Neutrophil (primary cell): ENCODE measurements around the gene SNAI3.

Experiments
- H3K27ac ChIP-seq: fragments of 200-600 bp; sonication (generic); 2 replicates; pipeline ENCODE4 v1.5.1; 2016; ENCODE audit warnings: mild to moderate bottlenecking, moderate library complexity
- H3K27me3 ChIP-seq: fragments of 200-600 bp; sonication (generic); 2 replicates; pipeline ENCODE4 v1.6.0; 2016; ENCODE audit warnings: mild to moderate bottlenecking
- H3K36me3 ChIP-seq: fragments of 200-600 bp; sonication (generic); 2 replicates; pipeline ENCODE4 v1.5.1; 2017
- H3K4me1 ChIP-seq, 2 experiments: fragments of 200-600 bp in 1 of 2; sonication (generic) in 1 of 2; 1 replicate in 1 of 2; 2 replicates in 1 of 2; pipeline versions ENCODE4 v1.5.1 to v1.6.1; 2013 to 2016; ENCODE audit warnings: low read depth in 1 of 2, low read length in 1 of 2, mild to moderate bottlenecking in 1 of 2, moderate library complexity in 1 of 2; ENCODE audit not compliant: control insufficient read depth in 1 of 2, insufficient read depth in 1 of 2
- H3K4me3 ChIP-seq, 2 experiments: fragments of 200-600 bp in 1 of 2; sonication (generic) in 1 of 2; 1 replicate in 1 of 2; 2 replicates in 1 of 2; pipeline ENCODE4 v1.5.1; 2013 to 2016; ENCODE audit warnings: low read depth in 1 of 2, low read length in 1 of 2, mild to moderate bottlenecking in 1 of 2, moderate library complexity in 1 of 2
- H3K9me3 ChIP-seq: fragments of 200-600 bp; sonication (generic); 2 replicates; pipeline ENCODE4 v1.5.1; 2016
- TF ChIP-seq, protein P1 (sequence below): fragments of 200-600 bp; sonication (generic); IDR thresholded peaks from 2 replicates; pipeline ENCODE4 v1.5.1; 2016; ENCODE audit warnings: antibody characterized with exemption

Gene SNAI3

DNA sequence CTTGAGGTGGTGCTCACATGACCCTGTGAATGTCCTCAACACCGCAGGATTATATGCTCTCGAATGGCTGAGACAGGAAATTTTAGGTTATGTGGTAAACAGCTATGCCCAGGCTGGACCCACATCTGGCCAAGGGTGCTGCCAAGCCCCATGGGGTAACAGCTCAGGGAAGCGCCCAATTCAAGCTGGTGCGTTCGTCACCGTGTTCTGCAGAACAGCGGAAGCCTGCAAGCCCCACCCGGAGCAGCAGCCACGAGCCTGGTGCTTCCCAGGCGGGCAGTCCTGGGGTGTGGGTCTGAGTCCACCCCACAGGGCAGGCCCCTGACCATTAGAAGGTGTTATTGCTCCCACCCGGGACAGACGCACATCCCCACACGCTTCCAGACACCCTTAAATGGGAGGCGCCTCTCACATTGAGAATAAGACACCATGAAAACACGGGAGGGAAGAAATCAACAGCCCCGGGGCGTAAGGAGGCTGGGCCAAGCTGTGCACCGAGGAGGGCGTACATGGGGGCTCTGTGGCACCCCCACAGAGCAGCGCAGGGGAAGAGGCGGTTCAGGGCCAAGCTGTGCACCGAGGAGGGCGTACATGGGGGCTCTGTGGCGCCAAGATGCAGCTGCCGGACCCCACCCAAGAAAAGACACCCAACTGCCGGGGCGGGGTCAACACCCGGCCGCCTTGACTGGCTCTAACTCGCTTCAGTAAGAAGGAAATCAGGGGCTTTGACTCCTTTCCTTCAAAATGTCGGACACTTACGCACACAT lies 32.5 kb downstream of the SNAI3 start:
- Histone ChIP-seq H3K36me3 (peaks cover 8% of the 10 kb centered on the region), H3K27me3 (no peaks in the 10 kb centered on the region), H3K9me3 (no peaks in the 10 kb centered on the region), H3K4me3 (no peak overlapping the region), H3K4me1 (peaks cover 22 to 26% of the 10 kb centered on the region in 2 experiments), H3K27ac (no peak overlapping the region)
- TF ChIP-seq, protein P1, sequence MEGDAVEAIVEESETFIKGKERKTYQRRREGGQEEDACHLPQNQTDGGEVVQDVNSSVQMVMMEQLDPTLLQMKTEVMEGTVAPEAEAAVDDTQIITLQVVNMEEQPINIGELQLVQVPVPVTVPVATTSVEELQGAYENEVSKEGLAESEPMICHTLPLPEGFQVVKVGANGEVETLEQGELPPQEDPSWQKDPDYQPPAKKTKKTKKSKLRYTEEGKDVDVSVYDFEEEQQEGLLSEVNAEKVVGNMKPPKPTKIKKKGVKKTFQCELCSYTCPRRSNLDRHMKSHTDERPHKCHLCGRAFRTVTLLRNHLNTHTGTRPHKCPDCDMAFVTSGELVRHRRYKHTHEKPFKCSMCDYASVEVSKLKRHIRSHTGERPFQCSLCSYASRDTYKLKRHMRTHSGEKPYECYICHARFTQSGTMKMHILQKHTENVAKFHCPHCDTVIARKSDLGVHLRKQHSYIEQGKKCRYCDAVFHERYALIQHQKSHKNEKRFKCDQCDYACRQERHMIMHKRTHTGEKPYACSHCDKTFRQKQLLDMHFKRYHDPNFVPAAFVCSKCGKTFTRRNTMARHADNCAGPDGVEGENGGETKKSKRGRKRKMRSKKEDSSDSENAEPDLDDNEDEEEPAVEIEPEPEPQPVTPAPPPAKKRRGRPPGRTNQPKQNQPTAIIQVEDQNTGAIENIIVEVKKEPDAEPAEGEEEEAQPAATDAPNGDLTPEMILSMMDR, result no peak

DNA sequence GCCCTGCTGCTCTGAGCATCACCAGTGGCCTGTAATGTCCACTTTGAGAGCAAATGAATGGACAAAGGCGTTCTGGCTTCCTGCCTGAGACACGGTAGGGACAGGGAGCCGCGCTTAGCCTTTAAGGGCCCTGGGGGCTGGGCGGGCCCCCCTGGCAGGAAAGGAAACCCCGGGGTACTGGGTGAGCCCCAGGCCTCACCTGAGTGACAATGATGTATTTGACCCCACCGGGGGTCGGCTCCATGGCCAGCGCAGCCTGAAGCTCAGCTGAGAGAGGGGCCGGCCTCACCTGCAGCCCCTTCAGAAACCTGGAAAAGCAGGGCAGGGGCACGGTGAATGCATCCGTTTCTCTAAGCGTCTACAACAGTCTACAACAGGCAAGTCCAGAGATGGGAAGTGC lies 33.2 kb downstream of the SNAI3 start:
- Histone ChIP-seq H3K27ac (no peak overlapping the region), H3K27me3 (no peaks in the 10 kb centered on the region), H3K36me3 (peaks cover 10% of the 10 kb centered on the region), H3K4me1 (peaks cover 29 to 33% of the 10 kb centered on the region in 2 experiments), H3K9me3 (no peaks in the 10 kb centered on the region), H3K4me3 (no peak overlapping the region)
- TF ChIP-seq, protein P1, result no peak

DNA sequence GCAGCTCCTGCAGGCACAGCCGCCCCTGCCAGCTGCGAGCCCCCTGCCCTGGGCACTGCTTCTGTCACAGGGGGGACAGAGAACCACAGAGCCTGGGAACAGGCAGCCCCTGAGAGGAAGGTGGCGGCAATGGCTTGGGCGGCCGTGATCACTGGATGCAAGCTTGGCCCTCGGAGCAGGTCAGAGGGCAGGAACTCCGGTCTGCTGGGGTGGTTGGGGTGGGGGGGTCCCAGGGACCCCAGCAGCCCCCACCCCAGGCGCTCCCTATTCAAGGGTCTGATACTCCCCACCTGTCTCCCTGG lies 33.6 kb downstream of the SNAI3 start:
- Histone ChIP-seq H3K9me3 (no peaks in the 10 kb centered on the region), H3K36me3 (peaks cover 14% of the 10 kb centered on the region), H3K4me3 (no peak overlapping the region), H3K27ac (no peak overlapping the region), H3K27me3 (no peaks in the 10 kb centered on the region), H3K4me1 (peaks cover 33 to 37% of the 10 kb centered on the region in 2 experiments)
- TF ChIP-seq, protein P1, result no peak

DNA sequence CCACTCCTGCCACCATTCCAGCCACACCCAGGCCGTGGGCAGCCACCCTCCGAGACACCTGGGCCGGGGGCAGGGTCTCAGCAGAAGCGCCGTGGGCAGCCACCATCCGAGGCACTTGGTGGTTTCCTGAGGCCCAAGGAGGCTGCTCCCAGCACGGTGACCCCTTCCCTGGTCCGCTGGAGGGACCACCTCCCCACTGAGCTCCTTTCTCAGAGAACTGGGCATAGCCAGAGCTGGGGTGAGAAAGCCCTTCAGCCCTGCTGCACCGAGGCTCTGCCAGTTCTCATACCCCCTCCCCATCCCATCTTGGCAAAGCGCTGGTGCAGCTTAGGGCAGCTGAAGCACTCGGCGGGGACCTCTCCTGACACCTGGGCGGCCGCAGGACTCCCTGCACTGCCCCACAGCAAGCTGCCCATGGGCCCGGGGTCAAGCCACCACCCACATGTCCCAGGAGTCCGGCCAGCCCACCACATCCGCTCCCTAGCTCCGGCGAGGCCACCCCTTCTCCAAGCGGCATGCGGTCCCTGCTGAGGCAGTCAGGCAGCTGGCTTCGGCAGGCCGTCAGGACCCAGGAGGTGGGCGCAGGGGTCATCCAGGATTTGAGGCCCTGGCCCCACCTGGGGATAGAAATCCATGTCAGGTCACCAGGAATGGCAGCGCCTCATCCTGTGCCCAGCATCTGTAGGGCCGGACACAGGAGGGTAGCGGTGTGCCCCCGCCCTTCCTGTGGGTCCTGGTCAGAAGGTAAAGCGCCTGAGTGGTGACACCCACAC lies 34.1 kb downstream of the SNAI3 start:
- Histone ChIP-seq H3K4me1 (peaks cover 38 to 42% of the 10 kb centered on the region in 2 experiments), H3K27ac (peak overlapping the region; percentile 95), H3K27me3 (no peaks in the 10 kb centered on the region), H3K4me3 (peak overlapping the region in 1 of 2 experiments; percentile 78), H3K9me3 (no peaks in the 10 kb centered on the region), H3K36me3 (peaks cover 19% of the 10 kb centered on the region)
- TF ChIP-seq, protein P1, result no peak

DNA sequence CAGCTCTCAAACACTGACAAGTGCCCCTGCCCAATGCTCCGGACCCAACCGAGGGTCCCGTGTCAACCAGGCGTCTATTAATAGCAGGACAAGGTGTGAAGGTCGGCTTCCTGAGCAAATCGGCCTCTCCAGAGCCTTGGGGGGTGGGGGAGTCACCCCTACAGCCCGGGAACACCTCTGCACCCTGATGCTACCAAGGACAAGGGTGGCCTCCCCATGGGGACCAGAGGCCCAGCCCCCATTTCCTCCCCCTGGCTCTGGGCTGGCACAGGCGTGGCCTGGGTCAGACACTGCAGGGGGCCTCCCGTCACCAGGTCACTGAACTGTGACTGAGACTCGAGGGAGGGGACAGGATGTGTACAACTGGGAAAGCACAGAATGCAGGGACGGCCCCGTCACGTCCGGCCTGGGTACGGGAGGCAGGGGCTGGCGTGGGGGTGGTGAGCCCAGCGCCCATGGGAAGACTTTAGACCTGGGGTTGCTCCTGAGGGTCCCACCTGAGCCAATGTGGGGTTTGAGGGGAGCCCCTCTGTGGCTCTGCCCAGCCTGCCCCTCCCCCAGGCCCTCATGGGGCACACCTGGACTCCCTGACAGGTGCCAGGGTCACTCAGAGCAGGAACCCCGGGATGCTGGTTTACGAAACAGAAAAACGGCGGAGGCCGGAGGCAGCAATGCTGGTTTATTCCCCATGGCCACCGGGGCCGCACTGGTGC lies 34.9 kb downstream of the SNAI3 start:
- Histone ChIP-seq H3K4me3 (peak overlapping the region; percentile 78 to 93), H3K36me3 (peaks cover 27% of the 10 kb centered on the region), H3K27ac (peak overlapping the region; percentile 95), H3K27me3 (no peaks in the 10 kb centered on the region), H3K9me3 (no peaks in the 10 kb centered on the region), H3K4me1 (peaks cover 43 to 48% of the 10 kb centered on the region in 2 experiments)
- TF ChIP-seq, protein P1, result no peak
